Measurements from ENCODE around the gene WNT3. TPM values are rescaled to one million over a fixed set of nuclear protein-coding genes. Genes with fewer than 3 reads are reported as not detected.
A peak's percentile ranks its signal among the peaks of the same experiment; 100 is the strongest.

The WNT3 gene
- total and polyA plus RNA-seq, 2 donors (not counting 1 experiment from before 2014, with no cell fraction given): 0.86 to 1.4 TPM

GRCh38 chr17:46823657-46824056, 5.2 kb upstream of the WNT3 start:
- Histone ChIP-seq H3K36me3 (replicated peaks in 1 of 2; ENCODE audit: control extremely low read depth in 1 of 2, control insufficient read depth in 1 of 2, extremely low read depth in 1 of 2, insufficient read depth in 2 of 2, low read length in 1 of 2) (no peaks in the 10 kb centered on the region), H2AFZ (ENCODE audit: insufficient read depth, low read depth, low read length, poor library complexity, severe bottlenecking) (no peak overlapping the region), H3K9ac (ENCODE audit: low read length) (no peak overlapping the region), H3K4me2 (replicated peaks; ENCODE audit: low read depth, low read length, poor library complexity, severe bottlenecking) (no peak overlapping the region), H3K27me3 (replicated peaks in 1 of 4; ENCODE audit: control extremely low read depth in 1 of 4, control insufficient read depth in 3 of 4, insufficient read depth in 4 of 4, low read length in 3 of 4) (peaks cover 0 to 58% (median 24%) of the 10 kb centered on the region in 4 experiments), H3K9me3 (ENCODE audit: control extremely low read depth in 1 of 3, control insufficient read depth in 2 of 3, insufficient read depth in 1 of 3, low read length in 2 of 3) (peaks cover 0 to 23% (median 0%) of the 10 kb centered on the region in 3 donors), H4K20me1 (ENCODE audit: control insufficient read depth, insufficient read depth, low read length, poor library complexity, severe bottlenecking) (no peaks in the 10 kb centered on the region), H3K27ac (ENCODE audit: low read length in 2 of 2) (no peak overlapping the region), H3K4me3 (ENCODE audit: control extremely low read depth in 1 of 5, extremely low read depth in 1 of 5, insufficient read depth in 1 of 5, low read depth in 2 of 5, low read length in 4 of 5) (no peak overlapping the region), H3K4me1 (ENCODE audit: control insufficient read depth in 2 of 2, insufficient read depth in 2 of 2, low read length in 2 of 2) (peaks cover 26 to 34% of the 10 kb centered on the region in 2 donors), H3K79me2 (ENCODE audit: control insufficient read depth, insufficient read depth, low read length) (no peaks in the 10 kb centered on the region)
- TF ChIP-seq CTCF (IDR thresholded peaks at IDR 0.05): no peak
- TF ChIP-seq EZH2 (IDR thresholded peaks at IDR 0.05; ENCODE audit: borderline replicate concordance, insufficient read depth, low read depth, low read length, poor library complexity, severe bottlenecking): no peak
- no peak overlapping the region for H3K27ac Mint-ChIP-seq
- no peak overlapping the region for H3K4me3 Mint-ChIP-seq
- peaks cover 40% of the 10 kb centered on the region for H3K27me3 Mint-ChIP-seq
- POLR2A ChIA-PET: no interaction called here
- intact Hi-C loops (cut with micrococcal nuclease): no loop called here
- H3K9me3 Mint-ChIP-seq (ENCODE audit: insufficient read depth): no peaks in the 10 kb centered on the region
- DNase-seq: no peak
- no peak for ATAC-seq (ENCODE audit: low read depth)
- WGBS (ENCODE audit: insufficient coverage): 89% methylated on average over 7 of the region's 8 CpGs
- H3K4me1 Mint-ChIP-seq: peaks cover 22% of the 10 kb centered on the region
- CTCF ChIA-PET: interaction anchor here (2.2 to 2.3 kb wide), 2 partner anchors 12 to 42 kb away, joined by 6 to 8 read pairs; no protein-coding TSS in a partner anchor

- Histone ChIP-seq H3K27me3 (replicated peaks in 1 of 4; ENCODE audit: control extremely low read depth in 1 of 4, control insufficient read depth in 3 of 4, insufficient read depth in 4 of 4, low read length in 3 of 4) (peaks cover 0 to 70% (median 32%) of the 10 kb centered on the region in 4 experiments), H3K79me2 (ENCODE audit: control insufficient read depth, insufficient read depth, low read length) (no peaks in the 10 kb centered on the region), H3K9ac (ENCODE audit: low read length) (no peak overlapping the region), H4K20me1 (ENCODE audit: control insufficient read depth, insufficient read depth, low read length, poor library complexity, severe bottlenecking) (no peaks in the 10 kb centered on the region), H3K4me2 (replicated peaks; ENCODE audit: low read depth, low read length, poor library complexity, severe bottlenecking) (peak overlapping the region; percentile 17), H3K4me3 (ENCODE audit: control extremely low read depth in 1 of 5, extremely low read depth in 1 of 5, insufficient read depth in 1 of 5, low read depth in 2 of 5, low read length in 4 of 5) (no peak overlapping the region), H2AFZ (ENCODE audit: insufficient read depth, low read depth, low read length, poor library complexity, severe bottlenecking) (no peak overlapping the region), H3K27ac (ENCODE audit: low read length in 2 of 2) (no peak overlapping the region), H3K9me3 (ENCODE audit: control extremely low read depth in 1 of 3, control insufficient read depth in 2 of 3, insufficient read depth in 1 of 3, low read length in 2 of 3) (peaks cover 0 to 27% (median 0%) of the 10 kb centered on the region in 3 donors), H3K36me3 (replicated peaks in 1 of 2; ENCODE audit: control extremely low read depth in 1 of 2, control insufficient read depth in 1 of 2, extremely low read depth in 1 of 2, insufficient read depth in 2 of 2, low read length in 1 of 2) (no peaks in the 10 kb centered on the region), H3K4me1 (ENCODE audit: control insufficient read depth in 2 of 2, insufficient read depth in 2 of 2, low read length in 2 of 2) (peaks cover 38 to 43% of the 10 kb centered on the region in 2 donors)
- ChIA-PET POLR2A (no interaction called here), CTCF (interaction anchor here (2.2 kb wide), 1 partner anchor 13 kb away, joined by 8 read pairs; no protein-coding TSS in a partner anchor)
- intact Hi-C loops (cut with micrococcal nuclease): no loop called here
- Mint-ChIP-seq H3K27ac (no peak overlapping the region), H3K4me1 (peaks cover 32% of the 10 kb centered on the region), H3K27me3 (peaks cover 45% of the 10 kb centered on the region), H3K9me3 (ENCODE audit: insufficient read depth) (no peaks in the 10 kb centered on the region), H3K4me3 (no peak overlapping the region)
- TF ChIP-seq CTCF (IDR thresholded peaks at IDR 0.05) (peak; percentile 70), EZH2 (IDR thresholded peaks at IDR 0.05; ENCODE audit: borderline replicate concordance, insufficient read depth, low read depth, low read length, poor library complexity, severe bottlenecking) (no peak)
- ATAC-seq (ENCODE audit: low read depth) (peak; percentile 31), DNase-seq (peak; percentile 69)
- WGBS (ENCODE audit: insufficient coverage): 15% methylated on average over 29 of the region's 35 CpGs
Measured at GRCh38 chr17:46822388-46822921, 4.0 kb upstream of the WNT3 start.
